B cell (primary cell): ENCODE results near the gene ARHGAP30.

Source experiments
- CTCF ChIP-seq: fragments of 200-600 bp; IDR thresholded peaks from one replicate; pipeline ENCODE4 v1.8.0; 2022; ENCODE audit warnings: antibody characterized with exemption, mild to moderate bottlenecking
- EZH2 ChIP-seq: IDR thresholded peaks from 2 replicates; pipeline ENCODE4 v1.6.1; 2012; ENCODE audit warnings: borderline replicate concordance, low read depth, mild to moderate bottlenecking, moderate library complexity, low read length; ENCODE audit not compliant: insufficient read depth, poor library complexity, severe bottlenecking

GRCh38 chr1:161113915-161114314 lies 44.2 kb upstream of the ARHGAP30 start:
- TF ChIP-seq CTCF (no peak), EZH2 (no peak)
